ENCODE results near the gene DNAH1.

GRCh38 chr3:52446042-52446441 is 129.9 kb downstream of the DNAH1 start:
- TF ChIP-seq EP300 (IDR thresholded peaks at IDR 0.05), result no peak
- TF ChIP-seq CTCF (IDR thresholded peaks at IDR 0.05), result no peak
- TF ChIP-seq POLR2A (IDR thresholded peaks at IDR 0.05), result no peak
